ENCODE measurements around the gene STK38L. TPM values are rescaled to one million over a fixed set of nuclear protein-coding genes. Genes with fewer than 3 reads are reported as not detected.

STK38L gene
- total and polyA plus RNA-seq, 2 of the 8 experiments (the other 6 are each of a cell fraction or from before 2014, with no cell fraction given), result 8.1 to 63.6 TPM

DNA sequence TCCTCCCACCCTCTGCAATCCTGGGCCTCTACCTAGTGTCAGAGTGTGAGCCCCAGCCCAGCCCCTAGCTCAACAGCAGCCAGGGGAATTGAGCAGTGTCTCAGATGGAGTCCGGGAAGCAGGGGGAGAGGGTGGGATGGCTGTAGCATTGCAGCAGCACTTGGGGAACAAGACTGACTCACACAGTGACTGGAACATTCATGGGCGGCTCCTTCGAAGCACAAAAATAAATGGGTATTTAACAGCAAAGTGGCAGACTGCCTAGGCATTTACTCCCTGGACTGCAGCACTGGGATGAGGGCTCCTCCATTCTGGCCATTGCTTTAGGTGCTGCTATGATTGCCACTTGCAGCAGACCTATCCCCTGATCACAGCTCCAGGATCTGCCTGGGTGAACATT, 46.0 kb upstream of the STK38L start:
- no peak for FAIRE-seq
- H2BK120ac ChIP-seq (replicated peaks; ENCODE audit: low read depth, low read length), result no peak overlapping the region
- H3K14ac ChIP-seq (ENCODE audit: insufficient read length), result no peak overlapping the region
- no peak overlapping the region for H2BK15ac ChIP-seq (ENCODE audit: low read length)
- no peaks in the 10 kb centered on the region for H3K23me2 ChIP-seq (ENCODE audit: low read depth, low read length)
- 85% methylated on average over 3 of the region's 3 CpGs; no CpG with 5 or more reads in 1 of the 2 experiments for WGBS, 2 experiments (ENCODE audit: extremely low coverage in 1 of 2, insufficient coverage in 1 of 2, insufficient read length in 1 of 2, insufficient replicate concordance in 2 of 2, low coverage in 1 of 2, low lambda C conversion rate in 2 of 2, missing lambda C conversion rate in 1 of 2)
- H3K4me1 ChIP-seq (replicated peaks in 1 of 4; ENCODE audit: control insufficient read depth in 3 of 4, insufficient read depth in 4 of 4, low read length in 3 of 4), result peaks cover 0 to 2% (median 0%) of the 10 kb centered on the region in 4 experiments; a peak in 3 of 7 replicates
- H3K79me2 ChIP-seq (ENCODE audit: control insufficient read depth in 1 of 2, insufficient read depth in 2 of 2, low read length in 2 of 2), result no peaks in the 10 kb centered on the region
- no peak overlapping the region for H4K5ac ChIP-seq (ENCODE audit: insufficient read length, low read depth, low read length)
- H3K36me3 ChIP-seq (ENCODE audit: control insufficient read depth in 2 of 4, insufficient read depth in 4 of 4, low read length in 3 of 4), result no peaks in the 10 kb centered on the region
- H2AK5ac ChIP-seq (ENCODE audit: low read depth, low read length), result no peak overlapping the region
- H3K4me2 ChIP-seq (ENCODE audit: insufficient read depth in 1 of 2, low read depth in 2 of 2, low read length in 2 of 2), result no peak overlapping the region
- H2BK5ac ChIP-seq (ENCODE audit: low read depth, low read length), result peak overlapping the region; percentile 32; the same call in 1 of the 2 replicates
- H3K79me1 ChIP-seq (ENCODE audit: low read depth, low read length), result no peaks in the 10 kb centered on the region
- no peak overlapping the region for H2BK20ac ChIP-seq (ENCODE audit: low read length)
- H3K9ac ChIP-seq (replicated peaks in 1 of 4; ENCODE audit: extremely low read depth in 1 of 4, low read depth in 3 of 4, low read length in 3 of 4), result no peak overlapping the region
- peak overlapping the region; percentile 72; the same call in 1 of the 2 replicates for H2AFZ ChIP-seq (ENCODE audit: low read length)
- no peaks in the 10 kb centered on the region for H3K9me3 ChIP-seq (ENCODE audit: insufficient read depth in 2 of 2, low read depth in 1 of 2, low read length in 1 of 2)
- H4K20me1 ChIP-seq (replicated peaks in 1 of 2; ENCODE audit: control insufficient read depth in 1 of 2, insufficient read depth in 2 of 2, low read length in 2 of 2), result no peaks in the 10 kb centered on the region
- H3K27ac ChIP-seq (ENCODE audit: low read depth, low read length), result no peak overlapping the region
- H3K4ac ChIP-seq (replicated peaks; ENCODE audit: insufficient read length, low read depth, low read length), result no peak overlapping the region
- H2BK12ac ChIP-seq (ENCODE audit: low read depth, low read length), result no peak overlapping the region; the same call in 1 of the 2 replicates
- no peak overlapping the region for H3K56ac ChIP-seq (replicated peaks; ENCODE audit: insufficient read length, low read depth, low read length)
- H4K91ac ChIP-seq (replicated peaks; ENCODE audit: insufficient read length, low read length), result no peak overlapping the region
- H3K4me3 ChIP-seq (ENCODE audit: extremely low read depth in 1 of 4, insufficient read depth in 2 of 4, low read depth in 3 of 4, low read length in 4 of 4), result no peak overlapping the region
- ChIA-PET CTCF (ENCODE audit: partially characterized antibody) (no interaction called here), POLR2A (ENCODE audit: partially characterized antibody) (no interaction called here)
- no peaks in the 10 kb centered on the region for H3K27me3 ChIP-seq (replicated peaks in 1 of 4; ENCODE audit: control insufficient read depth in 3 of 4, extremely low read depth in 1 of 4, insufficient read depth in 3 of 4, low read length in 3 of 4)
- DNase-seq (ENCODE audit: low read depth in 1 of 2, low spot score in 2 of 2), result no peak
- H3K23ac ChIP-seq (ENCODE audit: insufficient read length), result no peak overlapping the region
- H3K18ac ChIP-seq (ENCODE audit: extremely low read depth, low read length), result 0 out of 2 replicates have a peak overlapping the region, but pooled peaks have one; percentile 24
- H4K8ac ChIP-seq (ENCODE audit: extremely low read depth, insufficient read depth, low read length), result no peak overlapping the region
- TF ChIP-seq CTBP2 (IDR thresholded peaks at IDR 0.05; ENCODE audit: borderline replicate concordance, insufficient read depth, insufficient read length, low read length) (no peak), ZNF274 (IDR thresholded peaks at IDR 0.05; ENCODE audit: borderline replicate concordance, extremely low read depth, low read length) (no peak)
- TF ChIP-seq, protein P1, sequence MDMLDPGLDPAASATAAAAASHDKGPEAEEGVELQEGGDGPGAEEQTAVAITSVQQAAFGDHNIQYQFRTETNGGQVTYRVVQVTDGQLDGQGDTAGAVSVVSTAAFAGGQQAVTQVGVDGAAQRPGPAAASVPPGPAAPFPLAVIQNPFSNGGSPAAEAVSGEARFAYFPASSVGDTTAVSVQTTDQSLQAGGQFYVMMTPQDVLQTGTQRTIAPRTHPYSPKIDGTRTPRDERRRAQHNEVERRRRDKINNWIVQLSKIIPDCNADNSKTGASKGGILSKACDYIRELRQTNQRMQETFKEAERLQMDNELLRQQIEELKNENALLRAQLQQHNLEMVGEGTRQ (IDR thresholded peaks at IDR 0.05; ENCODE audit: low read length), result no peak

All from H1 (cell line).